GM23338 (cell line): ENCODE results near the gene STOM.

ENCODE experiments used
- CREB1 ChIP-seq: fragments of 250-450 bp; sonication (Bioruptor Pico); IDR thresholded peaks from 2 replicates; pipeline ENCODE4 v1.5.0; 2020; ENCODE audit warnings: low read depth, mild to moderate bottlenecking, moderate library complexity
- EZH2 ChIP-seq: fragments of 200-600 bp; sonication (generic); IDR thresholded peaks from one replicate; pipeline ENCODE4 v1.8.0; 2017; ENCODE audit warnings: antibody characterized with exemption, mild to moderate bottlenecking, low read depth; ENCODE audit not compliant: unreplicated experiment
- EZH2phosphoT487 ChIP-seq: fragments of 200-600 bp; sonication (generic); IDR thresholded peaks from one replicate; pipeline ENCODE4 v1.8.1; 2018; ENCODE audit warnings: antibody characterized with exemption; ENCODE audit not compliant: unreplicated experiment
- JUNB ChIP-seq: IDR thresholded peaks from one replicate; pipeline ENCODE4 v1.6.1; 2016; ENCODE audit warnings: antibody characterized with exemption; ENCODE audit not compliant: unreplicated experiment
- NANOG ChIP-seq: IDR thresholded peaks from 2 replicates; pipeline ENCODE4 v1.6.1; 2016; ENCODE audit warnings: antibody characterized with exemption, borderline replicate concordance
- POLR2AphosphoS5 ChIP-seq: IDR thresholded peaks from 2 replicates; pipeline ENCODE4 v1.6.1; 2016; ENCODE audit warnings: antibody characterized with exemption, low read depth
- STAT1 ChIP-seq: IDR thresholded peaks from one replicate; pipeline ENCODE4 v1.6.1; 2016; ENCODE audit warnings: antibody characterized with exemption; ENCODE audit not compliant: unreplicated experiment
- ZNF114 ChIP-seq: fragments of 250-450 bp; sonication (Bioruptor Pico); IDR thresholded peaks from 2 replicates; pipeline ENCODE4 v1.5.0; 2020; ENCODE audit warnings: mild to moderate bottlenecking, moderate library complexity
- TF ChIP-seq, protein P1 (sequence below), 2 experiments: fragments of 200-600 bp in 1 of 2; sonication (generic) in 1 of 2; conservative IDR thresholded peaks; 2 replicates each; pipeline versions ENCODE4 v1.5.1 to v1.6.1; 2016 to 2017; ENCODE audit warnings: antibody characterized with exemption in 2 of 2, low read depth in 2 of 2, mild to moderate bottlenecking in 2 of 2, moderate library complexity in 1 of 2
- TF ChIP-seq, protein P2 (sequence below): IDR thresholded peaks from 2 replicates; pipeline ENCODE4 v1.6.1; 2016; ENCODE audit warnings: antibody characterized with exemption
- TF ChIP-seq, protein P3 (sequence below): IDR thresholded peaks from one replicate; pipeline ENCODE4 v1.6.1; 2018; ENCODE audit warnings: antibody characterized with exemption; ENCODE audit not compliant: unreplicated experiment
- TF ChIP-seq, protein P4 (sequence below): fragments of 250-450 bp; sonication (Bioruptor Pico); IDR thresholded peaks from 2 replicates; pipeline ENCODE4 v1.5.0; 2020; ENCODE audit warnings: mild to moderate bottlenecking, moderate library complexity

DNA sequence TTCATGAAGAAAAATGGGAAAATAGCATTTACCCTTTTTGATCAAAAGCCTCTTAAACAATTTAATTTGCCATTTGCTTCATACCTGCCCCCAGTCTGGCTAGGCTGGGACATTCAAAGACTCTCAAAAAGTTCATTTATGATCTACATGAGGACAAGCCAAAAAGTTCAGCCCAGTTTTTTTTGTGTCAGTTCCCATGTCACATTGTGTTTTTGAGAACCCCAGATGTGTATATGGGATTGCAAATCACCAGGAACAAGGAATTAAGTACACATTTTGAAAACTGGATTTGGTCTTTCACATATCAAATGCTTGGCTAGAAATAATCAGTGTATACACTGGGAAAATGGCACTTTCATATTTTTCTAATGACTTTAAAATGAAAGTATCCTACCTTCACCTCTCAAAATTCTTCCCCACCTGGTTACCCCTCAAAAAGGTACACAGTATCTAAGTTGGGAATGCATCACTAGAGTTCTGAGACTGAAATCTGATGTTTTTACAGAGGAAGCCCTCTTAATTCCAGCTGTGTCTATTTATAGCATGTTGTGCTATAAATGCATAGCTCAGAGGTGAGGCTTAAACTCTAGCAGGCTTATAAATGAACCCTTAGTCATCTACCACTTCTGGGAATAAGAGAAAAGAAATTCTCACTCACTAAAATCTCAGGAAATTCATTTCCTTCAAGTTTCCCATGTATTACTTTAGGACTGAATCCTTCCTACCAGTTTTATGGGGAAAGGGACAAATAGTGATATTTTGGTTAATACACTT lies 9.3 kb downstream of the STOM start:
- TF ChIP-seq, protein P1, sequence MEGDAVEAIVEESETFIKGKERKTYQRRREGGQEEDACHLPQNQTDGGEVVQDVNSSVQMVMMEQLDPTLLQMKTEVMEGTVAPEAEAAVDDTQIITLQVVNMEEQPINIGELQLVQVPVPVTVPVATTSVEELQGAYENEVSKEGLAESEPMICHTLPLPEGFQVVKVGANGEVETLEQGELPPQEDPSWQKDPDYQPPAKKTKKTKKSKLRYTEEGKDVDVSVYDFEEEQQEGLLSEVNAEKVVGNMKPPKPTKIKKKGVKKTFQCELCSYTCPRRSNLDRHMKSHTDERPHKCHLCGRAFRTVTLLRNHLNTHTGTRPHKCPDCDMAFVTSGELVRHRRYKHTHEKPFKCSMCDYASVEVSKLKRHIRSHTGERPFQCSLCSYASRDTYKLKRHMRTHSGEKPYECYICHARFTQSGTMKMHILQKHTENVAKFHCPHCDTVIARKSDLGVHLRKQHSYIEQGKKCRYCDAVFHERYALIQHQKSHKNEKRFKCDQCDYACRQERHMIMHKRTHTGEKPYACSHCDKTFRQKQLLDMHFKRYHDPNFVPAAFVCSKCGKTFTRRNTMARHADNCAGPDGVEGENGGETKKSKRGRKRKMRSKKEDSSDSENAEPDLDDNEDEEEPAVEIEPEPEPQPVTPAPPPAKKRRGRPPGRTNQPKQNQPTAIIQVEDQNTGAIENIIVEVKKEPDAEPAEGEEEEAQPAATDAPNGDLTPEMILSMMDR (conservative IDR thresholded peaks at IDR 0.05; ENCODE audit: low read depth in 2 of 2): no peak
- TF ChIP-seq POLR2AphosphoS5 (no peak), EZH2 (no peak), CREB1 (CRISPR knock-in tag) (no peak), EZH2phosphoT487 (no peak), NANOG (no peak), STAT1 (no peak), JUNB (no peak), ZNF114 (CRISPR knock-in tag) (no peak)
- TF ChIP-seq, protein P2, sequence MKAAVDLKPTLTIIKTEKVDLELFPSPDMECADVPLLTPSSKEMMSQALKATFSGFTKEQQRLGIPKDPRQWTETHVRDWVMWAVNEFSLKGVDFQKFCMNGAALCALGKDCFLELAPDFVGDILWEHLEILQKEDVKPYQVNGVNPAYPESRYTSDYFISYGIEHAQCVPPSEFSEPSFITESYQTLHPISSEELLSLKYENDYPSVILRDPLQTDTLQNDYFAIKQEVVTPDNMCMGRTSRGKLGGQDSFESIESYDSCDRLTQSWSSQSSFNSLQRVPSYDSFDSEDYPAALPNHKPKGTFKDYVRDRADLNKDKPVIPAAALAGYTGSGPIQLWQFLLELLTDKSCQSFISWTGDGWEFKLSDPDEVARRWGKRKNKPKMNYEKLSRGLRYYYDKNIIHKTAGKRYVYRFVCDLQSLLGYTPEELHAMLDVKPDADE: no peak
- TF ChIP-seq, protein P3, sequence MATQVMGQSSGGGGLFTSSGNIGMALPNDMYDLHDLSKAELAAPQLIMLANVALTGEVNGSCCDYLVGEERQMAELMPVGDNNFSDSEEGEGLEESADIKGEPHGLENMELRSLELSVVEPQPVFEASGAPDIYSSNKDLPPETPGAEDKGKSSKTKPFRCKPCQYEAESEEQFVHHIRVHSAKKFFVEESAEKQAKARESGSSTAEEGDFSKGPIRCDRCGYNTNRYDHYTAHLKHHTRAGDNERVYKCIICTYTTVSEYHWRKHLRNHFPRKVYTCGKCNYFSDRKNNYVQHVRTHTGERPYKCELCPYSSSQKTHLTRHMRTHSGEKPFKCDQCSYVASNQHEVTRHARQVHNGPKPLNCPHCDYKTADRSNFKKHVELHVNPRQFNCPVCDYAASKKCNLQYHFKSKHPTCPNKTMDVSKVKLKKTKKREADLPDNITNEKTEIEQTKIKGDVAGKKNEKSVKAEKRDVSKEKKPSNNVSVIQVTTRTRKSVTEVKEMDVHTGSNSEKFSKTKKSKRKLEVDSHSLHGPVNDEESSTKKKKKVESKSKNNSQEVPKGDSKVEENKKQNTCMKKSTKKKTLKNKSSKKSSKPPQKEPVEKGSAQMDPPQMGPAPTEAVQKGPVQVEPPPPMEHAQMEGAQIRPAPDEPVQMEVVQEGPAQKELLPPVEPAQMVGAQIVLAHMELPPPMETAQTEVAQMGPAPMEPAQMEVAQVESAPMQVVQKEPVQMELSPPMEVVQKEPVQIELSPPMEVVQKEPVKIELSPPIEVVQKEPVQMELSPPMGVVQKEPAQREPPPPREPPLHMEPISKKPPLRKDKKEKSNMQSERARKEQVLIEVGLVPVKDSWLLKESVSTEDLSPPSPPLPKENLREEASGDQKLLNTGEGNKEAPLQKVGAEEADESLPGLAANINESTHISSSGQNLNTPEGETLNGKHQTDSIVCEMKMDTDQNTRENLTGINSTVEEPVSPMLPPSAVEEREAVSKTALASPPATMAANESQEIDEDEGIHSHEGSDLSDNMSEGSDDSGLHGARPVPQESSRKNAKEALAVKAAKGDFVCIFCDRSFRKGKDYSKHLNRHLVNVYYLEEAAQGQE: no peak
- TF ChIP-seq, protein P4, sequence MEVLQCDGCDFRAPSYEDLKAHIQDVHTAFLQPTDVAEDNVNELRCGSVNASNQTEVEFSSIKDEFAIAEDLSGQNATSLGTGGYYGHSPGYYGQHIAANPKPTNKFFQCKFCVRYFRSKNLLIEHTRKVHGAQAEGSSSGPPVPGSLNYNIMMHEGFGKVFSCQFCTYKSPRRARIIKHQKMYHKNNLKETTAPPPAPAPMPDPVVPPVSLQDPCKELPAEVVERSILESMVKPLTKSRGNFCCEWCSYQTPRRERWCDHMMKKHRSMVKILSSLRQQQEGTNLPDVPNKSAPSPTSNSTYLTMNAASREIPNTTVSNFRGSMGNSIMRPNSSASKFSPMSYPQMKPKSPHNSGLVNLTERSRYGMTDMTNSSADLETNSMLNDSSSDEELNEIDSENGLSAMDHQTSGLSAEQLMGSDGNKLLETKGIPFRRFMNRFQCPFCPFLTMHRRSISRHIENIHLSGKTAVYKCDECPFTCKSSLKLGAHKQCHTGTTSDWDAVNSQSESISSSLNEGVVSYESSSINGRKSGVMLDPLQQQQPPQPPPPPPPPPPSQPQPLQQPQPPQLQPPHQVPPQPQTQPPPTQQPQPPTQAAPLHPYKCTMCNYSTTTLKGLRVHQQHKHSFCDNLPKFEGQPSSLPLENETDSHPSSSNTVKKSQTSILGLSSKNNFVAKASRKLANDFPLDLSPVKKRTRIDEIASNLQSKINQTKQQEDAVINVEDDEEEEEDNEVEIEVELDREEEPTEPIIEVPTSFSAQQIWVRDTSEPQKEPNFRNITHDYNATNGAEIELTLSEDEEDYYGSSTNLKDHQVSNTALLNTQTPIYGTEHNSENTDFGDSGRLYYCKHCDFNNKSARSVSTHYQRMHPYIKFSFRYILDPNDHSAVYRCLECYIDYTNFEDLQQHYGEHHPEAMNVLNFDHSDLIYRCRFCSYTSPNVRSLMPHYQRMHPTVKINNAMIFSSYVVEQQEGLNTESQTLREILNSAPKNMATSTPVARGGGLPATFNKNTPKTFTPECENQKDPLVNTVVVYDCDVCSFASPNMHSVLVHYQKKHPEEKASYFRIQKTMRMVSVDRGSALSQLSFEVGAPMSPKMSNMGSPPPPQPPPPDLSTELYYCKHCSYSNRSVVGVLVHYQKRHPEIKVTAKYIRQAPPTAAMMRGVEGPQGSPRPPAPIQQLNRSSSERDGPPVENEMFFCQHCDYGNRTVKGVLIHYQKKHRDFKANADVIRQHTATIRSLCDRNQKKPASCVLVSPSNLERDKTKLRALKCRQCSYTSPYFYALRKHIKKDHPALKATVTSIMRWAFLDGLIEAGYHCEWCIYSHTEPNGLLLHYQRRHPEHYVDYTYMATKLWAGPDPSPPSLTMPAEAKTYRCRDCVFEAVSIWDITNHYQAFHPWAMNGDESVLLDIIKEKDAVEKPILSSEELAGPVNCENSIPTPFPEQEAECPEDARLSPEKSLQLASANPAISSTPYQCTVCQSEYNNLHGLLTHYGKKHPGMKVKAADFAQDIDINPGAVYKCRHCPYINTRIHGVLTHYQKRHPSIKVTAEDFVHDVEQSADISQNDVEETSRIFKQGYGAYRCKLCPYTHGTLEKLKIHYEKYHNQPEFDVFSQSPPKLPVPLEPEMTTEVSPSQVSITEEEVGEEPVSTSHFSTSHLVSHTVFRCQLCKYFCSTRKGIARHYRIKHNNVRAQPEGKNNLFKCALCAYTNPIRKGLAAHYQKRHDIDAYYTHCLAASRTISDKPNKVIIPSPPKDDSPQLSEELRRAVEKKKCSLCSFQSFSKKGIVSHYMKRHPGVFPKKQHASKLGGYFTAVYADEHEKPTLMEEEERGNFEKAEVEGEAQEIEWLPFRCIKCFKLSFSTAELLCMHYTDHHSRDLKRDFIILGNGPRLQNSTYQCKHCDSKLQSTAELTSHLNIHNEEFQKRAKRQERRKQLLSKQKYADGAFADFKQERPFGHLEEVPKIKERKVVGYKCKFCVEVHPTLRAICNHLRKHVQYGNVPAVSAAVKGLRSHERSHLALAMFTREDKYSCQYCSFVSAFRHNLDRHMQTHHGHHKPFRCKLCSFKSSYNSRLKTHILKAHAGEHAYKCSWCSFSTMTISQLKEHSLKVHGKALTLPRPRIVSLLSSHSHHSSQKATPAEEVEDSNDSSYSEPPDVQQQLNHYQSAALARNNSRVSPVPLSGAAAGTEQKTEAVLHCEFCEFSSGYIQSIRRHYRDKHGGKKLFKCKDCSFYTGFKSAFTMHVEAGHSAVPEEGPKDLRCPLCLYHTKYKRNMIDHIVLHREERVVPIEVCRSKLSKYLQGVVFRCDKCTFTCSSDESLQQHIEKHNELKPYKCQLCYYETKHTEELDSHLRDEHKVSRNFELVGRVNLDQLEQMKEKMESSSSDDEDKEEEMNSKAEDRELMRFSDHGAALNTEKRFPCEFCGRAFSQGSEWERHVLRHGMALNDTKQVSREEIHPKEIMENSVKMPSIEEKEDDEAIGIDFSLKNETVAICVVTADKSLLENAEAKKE (CRISPR knock-in tag): no peak
